Panc1 (cell line): Measurements from ENCODE around the gene CWC27.

Experiments
- CTCF ChIP-seq: fragments of 450-650 bp; IDR thresholded peaks from 2 replicates; pipeline ENCODE4 v1.5.1; 2017; ENCODE audit warnings: mild to moderate bottlenecking
- POLR2AphosphoS5 ChIP-seq: IDR thresholded peaks from 2 replicates; pipeline ENCODE4 v1.6.1; 2012; ENCODE audit warnings: mild to moderate bottlenecking, low read depth, low read length, moderate library complexity
- REST ChIP-seq, 2 experiments: IDR thresholded peaks; 2 replicates each; pipeline ENCODE4 v1.6.1; 2011 to 2012; ENCODE audit warnings: low read depth in 2 of 2, control low read depth in 1 of 2, low read length in 1 of 2, mild to moderate bottlenecking in 1 of 2, moderate library complexity in 1 of 2; ENCODE audit not compliant: insufficient read depth in 1 of 2
- SIN3A ChIP-seq: IDR thresholded peaks from 2 replicates; pipeline ENCODE4 v1.6.1; 2012; ENCODE audit warnings: low read depth, mild to moderate bottlenecking, low read length, moderate library complexity, borderline replicate concordance; ENCODE audit not compliant: insufficient read depth
- TCF7L2 ChIP-seq: IDR thresholded peaks from 2 replicates; pipeline ENCODE4 v1.6.1; 2011; ENCODE audit warnings: mild to moderate bottlenecking, low read depth, low read length, inconsistent platforms

- TF ChIP-seq CTCF (no peak), POLR2AphosphoS5 (no peak), TCF7L2 (no peak), REST (IDR thresholded peaks at IDR 0.05; ENCODE audit: insufficient read depth in 1 of 2, low read depth in 2 of 2, low read length in 1 of 2) (no peak), SIN3A (no peak)
Measured at GRCh38 chr5:65043843-65044359, 275.2 kb downstream of the CWC27 start.
